Right atrium auricular region (tissue), 2 donors: ENCODE results near the gene ZNF496. TPM values are rescaled to one million over a fixed set of nuclear protein-coding genes. Genes with fewer than 3 reads are reported as not detected.

Experiments used
- DNase-seq: peaks from one replicate; pipeline ENCODE4 v3.0.0-alpha.2; 2019; ENCODE audit warnings: low spot score
- H3K27ac ChIP-seq, 2 donors: fragments of 200-600 bp; sonication (generic); 1 replicate in 1 of 2; 2 replicates in 1 of 2; pipeline ENCODE4 v1.5.1; 2016 to 2019
- H3K27me3 ChIP-seq, 2 donors: fragments of 200-600 bp; sonication (generic); one replicate each; pipeline versions ENCODE4 v1.5.1 to v1.6.0; 2017 to 2019
- H3K36me3 ChIP-seq: fragments of 200-600 bp; sonication (generic); one replicate; pipeline ENCODE4 v1.5.1; 2016
- H3K4me1 ChIP-seq, 2 donors: fragments of 200-600 bp; sonication (generic); one replicate each; pipeline versions ENCODE4 v1.5.1 to v1.6.0; 2017 to 2019
- H3K4me3 ChIP-seq, 2 donors: fragments of 200-600 bp; sonication (generic); 1 replicate in 1 of 2; 2 replicates in 1 of 2; pipeline ENCODE4 v1.5.1; 2017 to 2019; ENCODE audit warnings: mild to moderate bottlenecking in 1 of 2, moderate library complexity in 1 of 2
- H3K9me3 ChIP-seq, 2 donors: fragments of 200-600 bp; sonication (generic); one replicate each; pipeline ENCODE4 v1.5.1; 2019
- total RNA-seq, 2 donors: library from RNA; depleted of rRNA; stranded (reverse); fragments of >200 nt; gene quantifications; one replicate each; pipeline ENCODE4 v1.1.0, GENCODE V29; 2016
- TF ChIP-seq, protein P1 (sequence below), 2 donors: fragments of 200-600 bp; sonication (generic); IDR thresholded peaks; one replicate each; pipeline ENCODE4 v1.5.1; 2019; ENCODE audit warnings: antibody characterized with exemption in 2 of 2

The ZNF496 gene
- total RNA-seq, 2 donors from 2014 or later = 19.4 to 32.6 TPM

DNA sequence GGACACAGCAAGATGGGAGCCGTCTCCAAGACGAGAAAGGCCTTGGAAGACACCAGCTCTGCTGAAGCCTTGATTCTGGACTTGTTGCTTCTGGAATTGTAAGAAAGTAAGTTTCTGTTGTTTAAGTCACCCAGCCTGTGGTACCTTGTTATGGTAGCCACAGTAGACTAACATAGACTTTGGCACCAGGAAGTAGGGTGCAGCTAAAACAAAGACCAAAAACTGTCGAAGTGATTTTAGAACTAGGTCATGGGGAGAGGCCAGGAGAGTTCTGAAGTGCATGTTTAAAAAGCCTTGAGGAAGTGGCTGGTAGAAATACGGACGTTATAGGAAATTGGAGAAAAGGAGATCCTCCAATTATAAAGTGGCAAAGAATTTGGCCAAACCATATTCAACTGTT, 28.5 kb downstream of the ZNF496 start:
- H3K27ac ChIP-seq = no peak overlapping the region
- H3K4me3 ChIP-seq = no peak overlapping the region
- no peaks in the 10 kb centered on the region for H3K27me3 ChIP-seq
- H3K36me3 ChIP-seq = peaks cover 16% of the 10 kb centered on the region
- TF ChIP-seq, protein P1, sequence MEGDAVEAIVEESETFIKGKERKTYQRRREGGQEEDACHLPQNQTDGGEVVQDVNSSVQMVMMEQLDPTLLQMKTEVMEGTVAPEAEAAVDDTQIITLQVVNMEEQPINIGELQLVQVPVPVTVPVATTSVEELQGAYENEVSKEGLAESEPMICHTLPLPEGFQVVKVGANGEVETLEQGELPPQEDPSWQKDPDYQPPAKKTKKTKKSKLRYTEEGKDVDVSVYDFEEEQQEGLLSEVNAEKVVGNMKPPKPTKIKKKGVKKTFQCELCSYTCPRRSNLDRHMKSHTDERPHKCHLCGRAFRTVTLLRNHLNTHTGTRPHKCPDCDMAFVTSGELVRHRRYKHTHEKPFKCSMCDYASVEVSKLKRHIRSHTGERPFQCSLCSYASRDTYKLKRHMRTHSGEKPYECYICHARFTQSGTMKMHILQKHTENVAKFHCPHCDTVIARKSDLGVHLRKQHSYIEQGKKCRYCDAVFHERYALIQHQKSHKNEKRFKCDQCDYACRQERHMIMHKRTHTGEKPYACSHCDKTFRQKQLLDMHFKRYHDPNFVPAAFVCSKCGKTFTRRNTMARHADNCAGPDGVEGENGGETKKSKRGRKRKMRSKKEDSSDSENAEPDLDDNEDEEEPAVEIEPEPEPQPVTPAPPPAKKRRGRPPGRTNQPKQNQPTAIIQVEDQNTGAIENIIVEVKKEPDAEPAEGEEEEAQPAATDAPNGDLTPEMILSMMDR (IDR thresholded peaks at IDR 0.05) = no peak
- no peaks in the 10 kb centered on the region for H3K9me3 ChIP-seq
- no peaks in the 10 kb centered on the region for H3K4me1 ChIP-seq
- DNase-seq = no peak

DNA sequence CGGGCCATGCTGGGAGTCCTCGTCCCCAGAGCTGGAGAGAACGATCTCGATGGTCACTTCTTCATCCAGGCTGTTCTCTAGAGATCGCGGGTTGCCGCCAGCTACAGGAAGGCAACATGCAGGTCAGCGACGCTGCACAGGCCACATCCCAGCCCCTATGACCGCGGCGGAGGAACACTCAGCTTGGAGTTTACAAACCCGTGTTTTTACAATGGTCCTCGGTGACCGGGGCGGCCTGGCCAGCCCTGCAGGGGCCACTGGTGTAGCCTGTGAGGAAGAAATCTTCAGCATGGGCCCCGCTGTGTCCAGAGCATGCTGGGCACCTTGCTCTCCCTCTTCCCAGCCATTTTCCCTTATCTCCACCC, 30.5 kb downstream of the ZNF496 start:
- no peaks in the 10 kb centered on the region for H3K36me3 ChIP-seq
- DNase-seq = no peak
- no peak overlapping the region for H3K4me3 ChIP-seq
- H3K27me3 ChIP-seq = no peaks in the 10 kb centered on the region
- TF ChIP-seq, protein P1 (IDR thresholded peaks at IDR 0.05) = no peak
- H3K4me1 ChIP-seq = no peaks in the 10 kb centered on the region
- no peak overlapping the region for H3K27ac ChIP-seq
- H3K9me3 ChIP-seq = no peaks in the 10 kb centered on the region

DNA sequence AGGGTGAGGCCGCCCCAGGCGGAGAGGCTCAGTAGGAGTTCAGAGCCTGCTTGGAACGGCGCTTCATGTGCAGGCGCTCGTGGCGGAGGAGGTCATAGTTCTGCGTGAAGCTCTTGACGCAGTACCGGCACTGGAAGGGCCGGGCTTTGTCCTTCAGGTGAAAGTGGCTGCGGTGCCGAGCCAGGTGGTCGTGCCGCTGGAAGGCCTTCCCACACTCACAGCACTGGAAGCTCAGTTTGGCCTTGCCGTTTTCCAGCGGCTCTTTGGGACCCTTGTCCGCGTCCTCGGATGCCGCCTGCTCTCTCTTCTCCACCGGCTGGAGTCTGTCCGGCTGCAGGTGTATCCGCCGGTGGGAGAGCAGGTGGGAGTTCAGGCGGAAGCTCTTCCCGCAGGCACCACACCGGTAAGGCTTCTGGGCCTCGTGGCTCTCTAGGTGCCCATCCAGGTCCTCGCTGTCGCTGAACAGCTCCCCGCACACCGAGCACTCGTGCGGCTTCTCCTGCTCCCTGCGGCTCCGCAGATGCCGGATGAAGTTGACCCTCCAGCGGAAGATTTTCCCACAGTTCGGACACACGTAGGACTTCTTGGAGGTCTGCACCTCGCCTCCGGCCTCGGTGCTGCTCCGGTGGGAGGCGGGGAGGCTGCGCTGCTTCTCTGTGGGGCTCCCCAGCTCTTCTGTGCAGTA, 31.0 kb downstream of the ZNF496 start:
- H3K27ac ChIP-seq = no peak overlapping the region
- H3K4me3 ChIP-seq = no peak overlapping the region
- H3K4me1 ChIP-seq = no peaks in the 10 kb centered on the region
- H3K9me3 ChIP-seq = no peaks in the 10 kb centered on the region
- DNase-seq = no peak
- TF ChIP-seq, protein P1 (IDR thresholded peaks at IDR 0.05) = no peak
- no peaks in the 10 kb centered on the region for H3K36me3 ChIP-seq
- H3K27me3 ChIP-seq = no peaks in the 10 kb centered on the region

DNA sequence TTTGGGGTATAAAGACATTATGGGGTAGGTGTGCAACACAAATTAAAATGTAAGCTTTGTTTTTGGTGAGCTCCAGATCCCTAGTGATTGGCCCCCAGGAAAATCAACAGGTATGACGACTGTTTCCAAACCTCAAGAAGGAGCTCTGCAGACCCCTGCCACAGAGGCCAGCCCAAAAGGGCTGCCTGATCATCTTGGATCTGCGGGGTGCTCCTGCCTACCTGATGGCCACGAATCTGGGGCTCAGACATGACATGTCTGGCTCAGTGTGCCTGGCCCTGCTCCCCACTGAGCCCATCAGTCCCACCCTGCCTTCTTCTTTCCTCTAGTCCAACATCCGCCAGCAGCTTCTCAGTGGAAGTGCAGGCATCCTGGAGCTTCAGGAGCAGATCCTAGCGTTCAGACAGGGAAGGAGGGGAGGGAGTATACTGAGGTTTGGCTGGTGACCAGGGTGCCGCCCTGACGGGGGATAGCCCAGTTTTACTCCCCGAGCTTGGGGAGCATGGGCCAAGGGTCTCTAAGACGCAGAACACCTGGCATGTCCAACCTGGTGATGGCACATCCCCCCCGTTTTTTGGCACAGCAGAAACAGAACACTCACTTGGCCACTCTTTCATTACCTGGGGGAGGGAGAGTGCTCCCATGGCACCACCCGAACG, 31.8 kb downstream of the ZNF496 start:
- TF ChIP-seq, protein P1 (IDR thresholded peaks at IDR 0.05) = no peak
- no peak for DNase-seq
- no peak overlapping the region for H3K27ac ChIP-seq
- no peaks in the 10 kb centered on the region for H3K36me3 ChIP-seq
- no peak overlapping the region for H3K4me3 ChIP-seq
- H3K4me1 ChIP-seq = no peaks in the 10 kb centered on the region
- H3K27me3 ChIP-seq = no peaks in the 10 kb centered on the region
- no peaks in the 10 kb centered on the region for H3K9me3 ChIP-seq

DNA sequence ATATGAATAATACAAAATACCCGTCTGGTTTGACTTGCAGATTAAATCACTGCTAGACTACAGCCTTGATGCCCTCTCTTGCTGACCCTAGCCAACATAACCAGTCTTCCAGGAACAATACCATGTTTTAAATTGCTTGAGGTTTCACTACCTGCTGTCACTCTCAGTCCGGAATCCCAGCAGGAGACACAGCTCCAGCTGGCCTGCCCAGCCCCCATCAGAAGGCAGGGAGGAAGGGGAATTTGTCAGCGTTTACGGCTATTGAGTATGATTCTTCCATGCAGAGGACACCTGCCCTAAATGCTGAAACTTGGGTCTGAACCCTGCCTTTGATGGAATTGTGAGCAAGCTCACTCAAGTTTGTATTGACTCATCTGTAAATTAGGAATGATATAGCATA, 33.0 kb downstream of the ZNF496 start:
- TF ChIP-seq, protein P1 (IDR thresholded peaks at IDR 0.05) = no peak
- Histone ChIP-seq H3K27me3 (no peaks in the 10 kb centered on the region), H3K4me1 (no peaks in the 10 kb centered on the region), H3K36me3 (no peaks in the 10 kb centered on the region), H3K4me3 (no peak overlapping the region), H3K27ac (no peak overlapping the region), H3K9me3 (no peaks in the 10 kb centered on the region)
- no peak for DNase-seq

DNA sequence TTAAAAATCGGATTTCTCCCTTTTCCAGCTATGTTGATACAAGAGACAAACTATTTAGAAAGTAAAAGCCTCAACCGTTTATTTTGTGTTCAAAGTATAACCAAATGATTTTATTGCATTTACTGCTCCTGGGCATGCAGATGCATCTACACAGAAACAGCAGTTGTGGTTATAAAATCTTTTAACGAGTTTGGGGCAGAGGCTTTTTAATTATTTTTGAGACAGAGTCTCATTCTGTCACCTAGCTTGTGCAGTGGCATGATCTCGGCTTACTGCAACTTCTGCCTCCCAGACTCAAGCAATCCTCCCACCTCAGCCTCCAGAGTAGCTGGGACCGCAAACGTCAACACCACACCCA, 33.6 kb downstream of the ZNF496 start:
- H3K9me3 ChIP-seq = no peaks in the 10 kb centered on the region
- no peaks in the 10 kb centered on the region for H3K36me3 ChIP-seq
- TF ChIP-seq, protein P1 (IDR thresholded peaks at IDR 0.05) = no peak
- no peak for DNase-seq
- H3K4me3 ChIP-seq = no peak overlapping the region
- no peak overlapping the region for H3K27ac ChIP-seq
- H3K27me3 ChIP-seq = no peaks in the 10 kb centered on the region
- no peaks in the 10 kb centered on the region for H3K4me1 ChIP-seq
